Trophoblast cell (in vitro differentiated cells and primary cell): ENCODE results near the gene IGFBP2.

Experiments used
- DNase-seq, 2 donors: peaks; one replicate each; pipeline ENCODE4 v3.0.0-alpha.2; 2016
- H2AFZ ChIP-seq: 2 replicates; pipeline ENCODE4 v1.6.1; 2013; ENCODE audit warnings: low read length, moderate library complexity, mild to moderate bottlenecking; ENCODE audit not compliant: insufficient read depth, poor library complexity
- H2AK5ac ChIP-seq: 2 replicates; pipeline ENCODE4 v1.6.1; 2013; ENCODE audit warnings: mild to moderate bottlenecking, low read length
- H2BK120ac ChIP-seq: 2 replicates; pipeline ENCODE4 v1.6.1; 2013; ENCODE audit warnings: low read length, mild to moderate bottlenecking, moderate library complexity; ENCODE audit not compliant: insufficient read depth, poor library complexity
- H2BK12ac ChIP-seq: 2 replicates; pipeline ENCODE4 v1.6.1; 2013; ENCODE audit warnings: mild to moderate bottlenecking, low read length, moderate library complexity
- H2BK5ac ChIP-seq: 2 replicates; pipeline ENCODE4 v1.6.1; 2013; ENCODE audit warnings: low read length, low read depth, moderate library complexity, mild to moderate bottlenecking; ENCODE audit not compliant: poor library complexity
- H3K14ac ChIP-seq: 2 replicates; pipeline ENCODE4 v1.6.1; 2013; ENCODE audit warnings: mild to moderate bottlenecking, low read length
- H3K18ac ChIP-seq: 2 replicates; pipeline ENCODE4 v1.6.1; 2013; ENCODE audit warnings: mild to moderate bottlenecking, low read length
- H3K23ac ChIP-seq: 2 replicates; pipeline ENCODE4 v1.6.1; 2013; ENCODE audit warnings: low read length
- H3K27ac ChIP-seq: 2 replicates; pipeline ENCODE4 v1.5.1; 2013; ENCODE audit warnings: low read depth, mild to moderate bottlenecking, inconsistent platforms, low read length, moderate library complexity
- H3K27me3 ChIP-seq: 2 replicates; pipeline ENCODE4 v1.6.1; 2013; ENCODE audit warnings: inconsistent platforms, mild to moderate bottlenecking, low read length, moderate library complexity; ENCODE audit not compliant: insufficient read depth
- H3K36me3 ChIP-seq, 2 experiments: 1 replicate in 1 of 2; 2 replicates in 1 of 2; pipeline ENCODE4 v1.6.1; 2013; ENCODE audit warnings: low read length in 2 of 2, mild to moderate bottlenecking in 2 of 2, moderate library complexity in 1 of 2; ENCODE audit not compliant: insufficient read depth in 2 of 2, control insufficient read depth in 1 of 2
- H3K4ac ChIP-seq: 2 replicates; pipeline ENCODE4 v1.6.1; 2013; ENCODE audit warnings: low read depth, mild to moderate bottlenecking, low read length, moderate library complexity
- H3K4me1 ChIP-seq, 2 experiments: 1 replicate in 1 of 2; 2 replicates in 1 of 2; pipeline ENCODE4 v1.6.1; 2013; ENCODE audit warnings: low read length in 2 of 2, mild to moderate bottlenecking in 2 of 2, moderate library complexity in 1 of 2; ENCODE audit not compliant: insufficient read depth in 2 of 2, control insufficient read depth in 1 of 2
- H3K4me2 ChIP-seq: 2 replicates; pipeline ENCODE4 v1.6.1; 2013; ENCODE audit warnings: inconsistent platforms, mild to moderate bottlenecking, low read length, moderate library complexity
- H3K4me3 ChIP-seq: 2 replicates; pipeline ENCODE4 v1.5.1; 2013; ENCODE audit warnings: mild to moderate bottlenecking, low read depth, low read length, inconsistent platforms
- H3K79me1 ChIP-seq: one replicate; pipeline ENCODE4 v1.6.1; 2013; ENCODE audit warnings: low read length
- H3K79me2 ChIP-seq: 2 replicates; pipeline ENCODE4 v1.6.1; 2013; ENCODE audit warnings: low read length, mild to moderate bottlenecking; ENCODE audit not compliant: control insufficient read depth, insufficient read depth, poor library complexity
- H3K9ac ChIP-seq: 2 replicates; pipeline ENCODE4 v1.6.1; 2013; ENCODE audit warnings: mild to moderate bottlenecking, low read length
- H3K9me3 ChIP-seq: 2 replicates; pipeline ENCODE4 v1.6.1; 2013; ENCODE audit warnings: low read depth, mild to moderate bottlenecking, control low read depth, inconsistent platforms, low read length; ENCODE audit not compliant: insufficient read depth
- H4K12ac ChIP-seq: 2 replicates; pipeline ENCODE4 v1.6.1; 2013; ENCODE audit warnings: low read depth, mild to moderate bottlenecking, low read length, moderate library complexity
- H4K8ac ChIP-seq: 2 replicates; pipeline ENCODE4 v1.6.1; 2013; ENCODE audit warnings: low read depth, mild to moderate bottlenecking, low read length, moderate library complexity
- H4K91ac ChIP-seq: one replicate; pipeline ENCODE4 v1.6.1; 2013; ENCODE audit warnings: low read depth, mild to moderate bottlenecking, low read length, moderate library complexity
- WGBS: extraction: QIAGEN DNeasy Blood & Tissue Kit; methylation state at CpG from one replicate; pipeline ENCODE4 v1.1.7; 2013; ENCODE audit warnings: missing lambda C conversion rate; ENCODE audit not compliant: insufficient read length, insufficient coverage; ENCODE audit errors: extremely low coverage; 5-methylcytosine and 5-hydroxymethylcytosine counted together

The IGFBP2 gene

DNA sequence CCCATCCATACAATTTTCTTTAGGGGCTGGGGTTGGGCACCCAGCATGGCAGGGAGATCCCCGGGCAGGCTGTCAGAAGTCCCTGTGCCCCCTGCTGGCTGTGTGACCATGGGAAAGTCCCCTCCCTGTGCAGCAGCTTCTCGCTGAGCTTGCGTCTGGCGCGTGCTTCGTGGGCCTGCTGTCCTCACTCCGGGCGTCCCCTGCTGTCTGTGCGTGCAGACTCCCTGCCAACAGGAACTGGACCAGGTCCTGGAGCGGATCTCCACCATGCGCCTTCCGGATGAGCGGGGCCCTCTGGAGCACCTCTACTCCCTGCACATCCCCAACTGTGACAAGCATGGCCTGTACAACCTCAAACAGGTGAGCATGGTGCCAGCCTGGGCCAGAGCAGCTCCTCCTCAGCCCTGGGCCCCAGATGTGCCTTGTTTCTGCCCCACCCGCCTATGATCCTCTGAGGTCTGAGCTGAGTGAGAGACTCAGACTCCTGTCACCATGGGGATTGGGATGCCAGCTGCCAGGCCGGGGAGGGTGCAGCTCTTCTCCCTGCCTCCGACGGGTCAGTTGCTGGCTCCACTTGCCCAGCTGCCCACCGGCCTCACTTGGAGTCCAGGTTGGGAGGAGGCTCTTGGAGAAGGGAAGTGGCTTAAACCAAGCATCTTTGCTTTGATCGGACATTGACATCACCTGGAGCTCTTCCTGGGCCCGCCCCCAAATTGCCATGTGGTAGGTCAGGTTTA, 28.6 kb downstream of the IGFBP2 start:
- H2BK12ac ChIP-seq, result no peak overlapping the region
- H3K9me3 ChIP-seq, result peaks cover 2% of the 10 kb centered on the region
- H3K9ac ChIP-seq, result no peak overlapping the region
- H3K27me3 ChIP-seq, result no peaks in the 10 kb centered on the region
- no peak overlapping the region for H2AK5ac ChIP-seq
- no peak overlapping the region for H3K4ac ChIP-seq
- H4K12ac ChIP-seq, result no peak overlapping the region
- H3K36me3 ChIP-seq, result peaks cover 40 to 46% of the 10 kb centered on the region in 2 experiments
- H3K79me2 ChIP-seq, result no peaks in the 10 kb centered on the region
- H3K18ac ChIP-seq, result no peak overlapping the region
- no peak overlapping the region for H2AFZ ChIP-seq
- H3K4me2 ChIP-seq, result no peak overlapping the region
- H3K23ac ChIP-seq, result no peak overlapping the region
- no peak overlapping the region for H4K8ac ChIP-seq
- H3K14ac ChIP-seq, result no peak overlapping the region
- DNase-seq, result peak in 1 of 2 donors; percentile 16
- H2BK120ac ChIP-seq, result no peak overlapping the region
- no peak overlapping the region for H2BK5ac ChIP-seq
- H3K4me3 ChIP-seq, result no peak overlapping the region
- WGBS, result no CpG with 5 or more reads among the region's 20 CpGs
- H3K79me1 ChIP-seq, result peaks cover 7% of the 10 kb centered on the region
- H3K4me1 ChIP-seq, result peaks cover 21 to 31% of the 10 kb centered on the region in 2 experiments
- no peak overlapping the region for H3K27ac ChIP-seq
- H4K91ac ChIP-seq, result no peak overlapping the region

GRCh38 chr2:216663106-216663505, 29.9 kb downstream of the IGFBP2 start:
- WGBS, result no CpG with 5 or more reads among the region's 1 CpG
- Histone ChIP-seq H4K91ac (no peak overlapping the region), H3K79me1 (peaks cover 5% of the 10 kb centered on the region), H3K9ac (no peak overlapping the region), H3K4me1 (peaks cover 15 to 25% of the 10 kb centered on the region in 2 experiments), H2BK120ac (no peak overlapping the region), H3K27me3 (no peaks in the 10 kb centered on the region), H2AK5ac (no peak overlapping the region), H3K79me2 (no peaks in the 10 kb centered on the region), H3K4me2 (no peak overlapping the region), H4K8ac (no peak overlapping the region), H3K18ac (no peak overlapping the region), H2AFZ (no peak overlapping the region), H3K4ac (no peak overlapping the region), H4K12ac (no peak overlapping the region), H2BK12ac (no peak overlapping the region), H3K36me3 (peaks cover 35 to 44% of the 10 kb centered on the region in 2 experiments), H3K14ac (no peak overlapping the region), H3K23ac (no peak overlapping the region), H3K27ac (no peak overlapping the region), H3K9me3 (peaks cover 2% of the 10 kb centered on the region), H2BK5ac (no peak overlapping the region), H3K4me3 (no peak overlapping the region)
- DNase-seq, result no peak

GRCh38 chr2:216663846-216664245, 30.6 kb downstream of the IGFBP2 start:
- WGBS, result no CpG with 5 or more reads among the region's 18 CpGs
- Histone ChIP-seq H3K36me3 (peaks cover 33 to 41% of the 10 kb centered on the region in 2 experiments), H4K91ac (no peak overlapping the region), H2BK5ac (no peak overlapping the region), H3K9ac (no peak overlapping the region), H2BK120ac (no peak overlapping the region), H3K18ac (no peak overlapping the region), H3K4me2 (no peak overlapping the region), H3K27me3 (no peaks in the 10 kb centered on the region), H4K12ac (no peak overlapping the region), H3K14ac (no peak overlapping the region), H2AFZ (no peak overlapping the region), H3K4me1 (peaks cover 15 to 25% of the 10 kb centered on the region in 2 experiments), H3K4ac (no peak overlapping the region), H3K27ac (no peak overlapping the region), H4K8ac (no peak overlapping the region), H2BK12ac (no peak overlapping the region), H3K4me3 (no peak overlapping the region), H2AK5ac (no peak overlapping the region), H3K79me1 (peaks cover 5% of the 10 kb centered on the region), H3K9me3 (peaks cover 2% of the 10 kb centered on the region), H3K23ac (no peak overlapping the region), H3K79me2 (no peaks in the 10 kb centered on the region)
- DNase-seq, result no peak

DNA sequence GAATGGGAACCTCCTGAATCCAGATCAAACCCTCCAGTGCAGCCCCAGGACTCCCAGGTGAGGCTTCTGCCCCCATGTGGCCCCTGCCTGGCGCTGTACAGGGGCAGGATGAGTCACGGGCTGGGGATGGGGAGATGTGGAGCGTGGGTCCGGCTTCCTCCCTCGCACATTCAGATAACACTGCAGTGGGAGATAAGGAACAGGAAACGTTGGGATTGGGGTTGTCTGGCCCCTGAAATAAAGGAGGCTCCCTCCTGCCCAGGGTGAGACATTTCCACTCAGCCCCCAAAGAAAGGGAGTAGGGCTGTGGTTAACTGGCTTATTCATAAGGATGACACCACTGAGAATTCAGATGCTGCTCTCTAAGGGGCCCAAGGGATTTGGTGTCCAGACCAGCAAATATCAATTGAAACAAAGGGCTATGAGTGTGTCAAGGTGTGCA, 31.4 kb downstream of the IGFBP2 start:
- H3K4me3 ChIP-seq, result no peak overlapping the region
- peaks cover 15 to 25% of the 10 kb centered on the region in 2 experiments for H3K4me1 ChIP-seq
- no peak overlapping the region for H2BK5ac ChIP-seq
- H3K79me2 ChIP-seq, result no peaks in the 10 kb centered on the region
- H2BK120ac ChIP-seq, result peak overlapping the region; percentile 2
- H4K8ac ChIP-seq, result no peak overlapping the region
- H3K79me1 ChIP-seq, result peaks cover 5% of the 10 kb centered on the region
- H3K14ac ChIP-seq, result no peak overlapping the region
- H3K23ac ChIP-seq, result no peak overlapping the region
- DNase-seq, result no peak
- no peak overlapping the region for H2AK5ac ChIP-seq
- no CpG with 5 or more reads among the region's 6 CpGs for WGBS
- peaks cover 2% of the 10 kb centered on the region for H3K9me3 ChIP-seq
- H3K4me2 ChIP-seq, result no peak overlapping the region
- H4K91ac ChIP-seq, result peak overlapping the region; percentile 33
- H4K12ac ChIP-seq, result no peak overlapping the region
- peaks cover 31 to 36% of the 10 kb centered on the region in 2 experiments for H3K36me3 ChIP-seq
- H3K18ac ChIP-seq, result no peak overlapping the region
- no peak overlapping the region for H3K4ac ChIP-seq
- H2BK12ac ChIP-seq, result no peak overlapping the region
- H3K27ac ChIP-seq, result peak overlapping the region; percentile 91
- H3K9ac ChIP-seq, result no peak overlapping the region
- H2AFZ ChIP-seq, result no peak overlapping the region
- H3K27me3 ChIP-seq, result no peaks in the 10 kb centered on the region
